Mucosa of stomach (tissue), 1 donor: Measurements from ENCODE around the gene CTNNA1.
"Not testable (repeated sequence)": the region's sequence is repeated elsewhere in the genome, so short reads cannot be mapped to it uniquely, and the experiment has no call there.

Source experiments
- H3K27me3 ChIP-seq: one replicate; pipeline ENCODE4 v1.7.0; 2013; ENCODE audit warnings: mild to moderate bottlenecking, low read length; ENCODE audit not compliant: control insufficient read depth, insufficient read depth
- H3K36me3 ChIP-seq: one replicate; pipeline ENCODE4 v1.7.0; 2013; ENCODE audit warnings: low read length; ENCODE audit not compliant: control insufficient read depth, insufficient read depth
- H3K4me1 ChIP-seq: one replicate; pipeline ENCODE4 v1.7.0; 2013; ENCODE audit warnings: mild to moderate bottlenecking, low read length; ENCODE audit not compliant: control insufficient read depth, insufficient read depth
- H3K4me3 ChIP-seq: one replicate; pipeline ENCODE4 v1.7.0; 2013; ENCODE audit warnings: low read length
- H3K9ac ChIP-seq: one replicate; pipeline ENCODE4 v1.7.0; 2013; ENCODE audit warnings: mild to moderate bottlenecking, low read length, moderate library complexity
- H3K9me3 ChIP-seq: one replicate; pipeline ENCODE4 v1.7.0; 2013; ENCODE audit warnings: mild to moderate bottlenecking, low read length, moderate library complexity; ENCODE audit not compliant: control insufficient read depth
- donor health status: Pancreatic carcinoma.

CTNNA1 gene

DNA sequence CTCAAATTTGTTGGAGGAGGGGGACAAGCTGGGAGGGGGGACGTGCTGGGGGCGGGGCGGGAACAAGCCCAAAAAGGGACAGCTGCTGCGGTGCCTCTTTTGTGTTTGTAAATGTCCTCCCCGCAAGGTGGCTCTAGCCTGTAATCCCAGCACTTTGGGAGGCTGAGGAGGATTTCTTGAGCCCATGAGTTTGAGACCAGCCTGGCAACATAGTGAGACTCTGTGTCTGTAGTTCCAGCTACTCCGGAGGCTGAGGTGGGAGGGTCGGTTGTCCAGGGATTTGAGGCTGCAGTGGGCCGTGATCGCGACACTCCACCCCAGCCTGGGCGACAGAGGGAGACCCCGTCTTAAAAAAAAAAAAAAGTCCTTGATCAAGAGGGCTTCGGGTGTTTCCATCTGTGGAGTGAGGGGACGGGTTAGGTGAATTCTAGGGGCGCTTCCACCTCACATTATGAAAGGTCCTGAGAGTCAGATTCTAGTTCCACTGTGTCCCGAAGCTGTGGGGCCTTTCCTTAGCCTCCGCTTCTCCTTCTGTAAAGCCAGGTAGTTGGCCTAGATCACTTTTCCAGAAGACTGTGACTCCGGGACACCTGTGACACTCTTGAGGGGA, 779 bp upstream of the CTNNA1 start:
- Histone ChIP-seq H3K4me3 (peak overlapping the region; percentile 66), H3K9me3 (no peaks in the 10 kb centered on the region), H3K4me1 (peaks cover 28% of the 10 kb centered on the region), H3K9ac (peak overlapping the region; percentile 91), H3K27me3 (no peaks in the 10 kb centered on the region), H3K36me3 (no peaks in the 10 kb centered on the region)

GRCh38 chr5:138753794-138754698, 821 bp downstream of the CTNNA1 start:
- Histone ChIP-seq H3K4me1 (peaks cover 28% of the 10 kb centered on the region), H3K4me3 (peak overlapping the region; percentile 82), H3K9me3 (no peaks in the 10 kb centered on the region), H3K27me3 (no peaks in the 10 kb centered on the region), H3K36me3 (no peaks in the 10 kb centered on the region), H3K9ac (peak overlapping the region; percentile 98)

DNA sequence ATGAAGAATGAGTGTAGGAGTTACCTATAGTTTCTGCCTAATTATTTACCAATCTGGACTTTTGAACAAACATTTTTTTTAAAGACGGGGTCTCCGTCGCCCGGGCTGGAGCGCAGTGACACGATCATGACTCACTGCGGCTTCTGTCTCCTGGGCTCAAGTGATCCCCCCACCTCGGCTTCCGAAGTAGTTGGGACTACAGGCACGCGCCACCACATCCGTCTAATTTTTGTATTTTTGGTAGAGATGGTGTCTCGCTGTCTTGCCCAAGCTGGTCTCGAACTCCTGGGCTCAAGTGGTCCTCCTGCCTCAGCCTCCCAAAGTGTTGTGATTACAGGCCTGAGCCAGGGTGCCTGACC, 1.5 kb downstream of the CTNNA1 start:
- no peaks in the 10 kb centered on the region for H3K27me3 ChIP-seq
- no peaks in the 10 kb centered on the region for H3K9me3 ChIP-seq
- peak overlapping the region; percentile 82 for H3K4me3 ChIP-seq
- H3K9ac ChIP-seq: peak overlapping the region; percentile 98
- no peaks in the 10 kb centered on the region for H3K36me3 ChIP-seq
- H3K4me1 ChIP-seq: peaks cover 28% of the 10 kb centered on the region

DNA sequence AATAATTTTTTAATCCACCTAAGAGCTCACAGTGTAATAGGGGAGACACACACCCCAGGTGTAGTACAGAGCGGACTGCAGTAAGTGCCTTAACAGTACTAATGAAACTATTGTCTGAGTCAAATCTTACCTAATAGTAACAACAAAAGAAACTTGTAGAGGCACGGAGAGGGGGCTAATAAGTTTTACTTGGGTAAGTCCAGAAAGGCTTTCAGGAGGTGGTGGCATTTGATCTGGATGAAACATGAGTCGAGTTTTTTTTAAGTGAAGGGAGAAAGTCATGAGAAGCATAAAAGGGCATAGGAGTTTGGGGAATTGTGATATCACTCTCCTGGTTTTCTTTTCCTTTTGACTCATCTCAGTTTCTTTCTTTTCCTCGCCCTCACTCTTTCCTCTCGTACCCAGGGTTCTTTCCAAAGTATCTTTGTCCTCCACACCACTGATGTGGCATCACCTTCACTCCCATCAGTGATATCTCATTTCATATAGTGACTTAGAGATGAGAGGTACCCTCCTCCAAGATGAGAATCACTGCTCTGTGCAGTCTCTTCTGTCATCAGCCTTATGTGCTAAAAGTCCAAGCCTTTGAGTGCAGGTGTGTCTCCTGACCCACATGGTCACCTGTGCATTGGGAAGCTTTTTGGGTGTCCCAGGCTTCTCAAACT, 2.0 kb downstream of the CTNNA1 start:
- Histone ChIP-seq H3K4me1 (peaks cover 28% of the 10 kb centered on the region), H3K36me3 (no peaks in the 10 kb centered on the region), H3K9me3 (no peaks in the 10 kb centered on the region), H3K4me3 (peak overlapping the region; percentile 82), H3K9ac (peak overlapping the region; percentile 98), H3K27me3 (no peaks in the 10 kb centered on the region)

- no peaks in the 10 kb centered on the region for H3K27me3 ChIP-seq
- H3K36me3 ChIP-seq: no peaks in the 10 kb centered on the region
- no peak overlapping the region for H3K4me3 ChIP-seq
- H3K9me3 ChIP-seq: no peaks in the 10 kb centered on the region
- no peak overlapping the region for H3K9ac ChIP-seq
- peaks cover 30% of the 10 kb centered on the region for H3K4me1 ChIP-seq
Observed at GRCh38 chr5:138757061-138757776, 4.0 kb downstream of the CTNNA1 start.

- Histone ChIP-seq H3K4me3 (no peak overlapping the region), H3K9ac (no peak overlapping the region), H3K4me1 (peaks cover 30% of the 10 kb centered on the region), H3K27me3 (no peaks in the 10 kb centered on the region), H3K36me3 (no peaks in the 10 kb centered on the region), H3K9me3 (no peaks in the 10 kb centered on the region)
Observed at GRCh38 chr5:138760448-138761110, 7.4 kb downstream of the CTNNA1 start.

GRCh38 chr5:138761115-138761514, 7.9 kb downstream of the CTNNA1 start:
- peaks cover 26% of the 10 kb centered on the region for H3K4me1 ChIP-seq
- not testable (repeated sequence) for H3K36me3 ChIP-seq, H3K9me3 ChIP-seq, H3K9ac ChIP-seq, H3K27me3 ChIP-seq, H3K4me3 ChIP-seq

GRCh38 chr5:138761670-138762069, 8.4 kb downstream of the CTNNA1 start:
- H3K9ac ChIP-seq, H3K4me3 ChIP-seq, H3K36me3 ChIP-seq, H3K9me3 ChIP-seq, H3K27me3 ChIP-seq: not testable (repeated sequence)
- peaks cover 25% of the 10 kb centered on the region for H3K4me1 ChIP-seq

DNA sequence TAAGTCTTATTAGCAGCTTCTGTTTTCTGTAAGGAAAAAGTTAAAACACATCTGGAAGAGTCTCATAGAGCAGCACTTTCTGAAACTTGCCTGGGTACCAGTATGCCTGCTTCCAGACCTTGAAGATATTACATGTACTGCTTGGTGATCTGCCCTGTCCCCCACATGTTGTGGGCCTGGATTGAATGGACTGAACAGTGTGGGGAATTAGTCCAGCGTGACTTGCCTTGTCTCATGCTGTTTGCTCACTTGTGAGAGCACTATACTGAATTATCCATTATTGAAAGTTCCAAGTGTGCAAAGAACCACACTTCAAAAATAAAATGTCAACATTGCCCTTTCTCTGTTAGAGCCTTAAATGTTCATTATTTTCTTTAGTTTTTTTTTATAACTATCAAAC, 8.9 kb downstream of the CTNNA1 start:
- Histone ChIP-seq H3K27me3 (no peaks in the 10 kb centered on the region), H3K9me3 (no peaks in the 10 kb centered on the region), H3K4me1 (peaks cover 20% of the 10 kb centered on the region), H3K36me3 (no peaks in the 10 kb centered on the region), H3K9ac (no peak overlapping the region), H3K4me3 (no peak overlapping the region)

DNA sequence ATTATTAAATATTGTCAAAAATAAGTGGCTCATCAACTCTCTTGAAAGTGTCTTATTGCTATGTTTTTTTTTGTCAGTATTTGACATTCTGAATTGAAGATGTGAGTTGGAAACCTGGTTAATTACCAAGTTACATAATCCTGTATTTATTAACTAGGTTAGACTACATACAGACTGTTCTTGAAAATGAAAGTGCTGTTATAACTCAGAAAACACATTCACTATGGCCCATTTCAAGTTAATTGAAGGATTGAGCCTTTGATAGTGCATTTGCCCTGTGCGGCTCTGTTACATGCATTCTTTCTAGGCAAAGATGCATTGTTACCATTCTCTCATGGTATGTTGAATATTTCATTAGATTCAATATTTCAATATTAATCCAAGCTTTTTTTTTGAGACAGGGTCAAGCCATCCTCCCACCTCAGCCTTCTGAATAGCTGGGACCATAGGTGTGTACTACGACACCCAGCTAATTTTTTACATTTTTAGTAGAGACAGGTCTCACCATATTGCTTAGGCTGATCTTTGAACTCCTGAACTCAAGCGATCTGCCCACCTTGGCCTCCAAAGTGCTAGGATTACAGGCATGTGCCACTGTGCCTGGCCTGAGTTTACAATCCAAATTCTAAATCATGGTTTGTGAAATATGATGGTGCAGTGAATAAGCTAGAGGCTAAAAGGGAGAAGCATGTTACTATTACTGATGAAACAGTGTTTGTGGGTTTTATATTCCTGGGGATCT, 10.0 kb downstream of the CTNNA1 start:
- no peak overlapping the region for H3K9ac ChIP-seq

DNA sequence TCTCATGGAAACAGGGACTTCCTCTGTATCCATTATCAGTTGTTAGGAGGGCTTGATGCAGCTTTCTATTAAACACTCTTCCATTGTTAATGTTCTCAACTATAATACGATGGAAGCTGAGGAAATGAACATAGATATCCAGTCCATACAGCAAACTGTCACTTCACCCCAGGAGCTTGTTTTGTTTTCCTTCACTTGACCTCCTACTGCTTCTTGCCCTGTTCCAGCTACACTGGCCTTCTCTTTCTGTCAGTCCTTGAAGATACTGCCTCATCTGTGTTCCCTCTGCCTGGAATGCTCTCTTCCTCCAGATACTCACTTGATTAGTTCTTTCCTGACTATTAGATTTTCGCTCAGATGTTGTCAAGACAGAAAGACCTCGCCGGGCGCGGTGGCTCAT, 17.1 kb downstream of the CTNNA1 start:
- Histone ChIP-seq H3K4me3 (no peak overlapping the region), H3K36me3 (no peaks in the 10 kb centered on the region), H3K9ac (no peak overlapping the region), H3K9me3 (no peaks in the 10 kb centered on the region), H3K4me1 (peaks cover 13% of the 10 kb centered on the region), H3K27me3 (no peaks in the 10 kb centered on the region)

More for the DNA sequence above, 10.0 kb downstream of the CTNNA1 start:
- Histone ChIP-seq H3K4me1 (peaks cover 19% of the 10 kb centered on the region), H3K27me3 (no peaks in the 10 kb centered on the region), H3K9me3 (no peaks in the 10 kb centered on the region), H3K4me3 (no peak overlapping the region), H3K36me3 (no peaks in the 10 kb centered on the region)
